CD4-positive, CD25-positive, alpha-beta regulatory T cell (primary cell): ENCODE data around the gene TCEANC. TPM values are rescaled to one million over a fixed set of nuclear protein-coding genes. Genes with fewer than 3 reads are reported as not detected.

Source experiments
- ATAC-seq, 2 donors: fragments of 150-1000 bp; cut with Tn5 transposase; one replicate each; pipeline ENCODE4 v1.10.0; 2021; ENCODE audit warnings: low read depth in 2 of 2, moderate number of reproducible peaks in 2 of 2, moderate library complexity in 1 of 2
- DNase-seq, 3 donors: peaks; one replicate each; pipeline versions ENCODE4 v3.0.0 to v3.0.0-alpha.2; 2012 to 2022; ENCODE audit warnings: mixed read lengths in 1 of 3
- H3K27ac ChIP-seq: one replicate; pipeline ENCODE4 v1.7.0; 2013; ENCODE audit warnings: mild to moderate bottlenecking, low read length; ENCODE audit not compliant: insufficient read depth, poor library complexity, severe bottlenecking
- H3K27me3 ChIP-seq: one replicate; pipeline ENCODE4 v1.7.0; 2013; ENCODE audit warnings: low read length; ENCODE audit not compliant: control insufficient read depth, insufficient read depth
- H3K36me3 ChIP-seq: one replicate; pipeline ENCODE4 v1.7.0; 2013; ENCODE audit warnings: mild to moderate bottlenecking, low read length, moderate library complexity; ENCODE audit not compliant: control insufficient read depth, insufficient read depth
- H3K4me1 ChIP-seq: 2 replicates; pipeline ENCODE4 v1.7.0; 2013; ENCODE audit warnings: mild to moderate bottlenecking, low read length; ENCODE audit not compliant: insufficient read depth, control insufficient read depth, poor library complexity, severe bottlenecking
- H3K4me3 ChIP-seq: one replicate; pipeline ENCODE4 v1.7.0; 2013; ENCODE audit warnings: low read depth, mild to moderate bottlenecking, low read length, moderate library complexity
- H3K9me3 ChIP-seq, 2 experiments: 1 replicate in 1 of 2; 2 replicates in 1 of 2; pipeline ENCODE4 v1.7.0; 2013; ENCODE audit warnings: low read length in 2 of 2, mild to moderate bottlenecking in 1 of 2, moderate library complexity in 1 of 2; ENCODE audit not compliant: control insufficient read depth in 2 of 2
- H3K27ac Mint-ChIP-seq, 3 donors: one replicate each; pipeline ENCODE4 v1.8.0; 2020 to 2022; ENCODE audit warnings: mild to moderate bottlenecking in 3 of 3, mixed read lengths in 3 of 3, moderate library complexity in 2 of 3
- H3K27me3 Mint-ChIP-seq: one replicate; pipeline ENCODE4 v1.8.0; 2022; ENCODE audit warnings: mild to moderate bottlenecking, mixed read lengths
- H3K36me3 Mint-ChIP-seq: one replicate; pipeline ENCODE4 v1.8.0; 2020; ENCODE audit warnings: mixed read lengths
- H3K4me1 Mint-ChIP-seq, 4 donors: one replicate each; pipeline ENCODE4 v1.8.0; 2020 to 2022; ENCODE audit warnings: mixed read lengths in 4 of 4, mild to moderate bottlenecking in 1 of 4
- H3K4me3 Mint-ChIP-seq, 4 donors: one replicate each; pipeline ENCODE4 v1.8.0; 2020 to 2022; ENCODE audit warnings: mild to moderate bottlenecking in 4 of 4, mixed read lengths in 4 of 4, moderate library complexity in 3 of 4
- H3K9me3 Mint-ChIP-seq, 7 donors: one replicate each; pipeline ENCODE4 v1.8.0; 2020 to 2022; ENCODE audit warnings: mixed read lengths in 7 of 7, mild to moderate bottlenecking in 3 of 7, moderate library complexity in 2 of 7
- polyA plus RNA-seq, 4 donors: library from polyadenylated mRNA; unstranded; fragments of 300-500 nt; fragmentation: Illumina TruSeq; gene quantifications; one replicate each; pipeline ENCODE4 v1.2.3, GENCODE V29; 2021
- total RNA-seq: library from RNA; stranded (reverse); gene quantifications from one replicate; pipeline ENCODE4 v1.2.3, GENCODE V29; 2022

TCEANC gene
- total and polyA plus RNA-seq, 5 donors from 2014 or later, result 7.0 to 13.3 (median 7.7) TPM

GRCh38 chrX:13702111-13702789 is 49.3 kb downstream of the TCEANC start:
- Histone ChIP-seq H3K27me3 (no peaks in the 10 kb centered on the region), H3K4me1 (peaks cover 6% of the 10 kb centered on the region), H3K4me3 (no peak overlapping the region), H3K27ac (no peak overlapping the region), H3K36me3 (peaks cover 2% of the 10 kb centered on the region), H3K9me3 (no peaks in the 10 kb centered on the region)
- no peaks in the 10 kb centered on the region for H3K27me3 Mint-ChIP-seq
- peak overlapping the region in 2 of 3 donors; percentile 82 to 89 for H3K27ac Mint-ChIP-seq
- ATAC-seq (no peak), DNase-seq (no peak)
- H3K9me3 Mint-ChIP-seq, result no peaks in the 10 kb centered on the region
- peaks cover 3% of the 10 kb centered on the region for H3K36me3 Mint-ChIP-seq
- H3K4me3 Mint-ChIP-seq, result peak overlapping the region in 1 of 4 donors; percentile 13
- peaks cover 18 to 49% (median 37%) of the 10 kb centered on the region in 4 donors for H3K4me1 Mint-ChIP-seq

- Histone ChIP-seq H3K27ac (no peak overlapping the region), H3K4me3 (no peak overlapping the region), H3K27me3 (no peaks in the 10 kb centered on the region), H3K9me3 (no peaks in the 10 kb centered on the region), H3K4me1 (peaks cover 6% of the 10 kb centered on the region), H3K36me3 (peaks cover 2% of the 10 kb centered on the region)
- no peaks in the 10 kb centered on the region for H3K27me3 Mint-ChIP-seq
- ATAC-seq, result no peak
- no peaks in the 10 kb centered on the region for H3K9me3 Mint-ChIP-seq
- peaks cover 18 to 46% (median 34%) of the 10 kb centered on the region in 4 donors for H3K4me1 Mint-ChIP-seq
- H3K36me3 Mint-ChIP-seq, result peaks cover 8% of the 10 kb centered on the region
- H3K27ac Mint-ChIP-seq, result peak overlapping the region in 2 of 3 donors; percentile 13 to 69
- no peak for DNase-seq
- H3K4me3 Mint-ChIP-seq, result no peak overlapping the region
Measured at GRCh38 chrX:13703135-13703534, 50.2 kb downstream of the TCEANC start.

DNA sequence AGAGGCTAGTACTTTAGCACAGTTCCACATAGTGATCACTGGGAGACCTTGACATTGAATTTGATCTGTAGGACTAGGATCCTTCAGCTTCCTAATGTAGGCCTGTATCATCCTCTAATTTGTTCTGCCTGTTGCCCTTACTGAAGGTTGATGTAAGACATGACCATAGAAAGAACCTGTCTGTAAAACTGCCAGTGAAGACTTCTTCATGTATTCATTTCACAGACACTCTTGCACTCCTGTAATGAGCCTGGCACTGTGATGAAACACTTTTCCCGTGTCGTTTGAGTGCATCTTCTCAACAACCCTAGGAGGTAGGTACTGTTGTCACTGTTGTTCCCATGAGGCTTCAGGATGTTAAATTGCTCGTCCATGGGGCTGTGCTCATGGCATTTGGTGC is 50.6 kb downstream of the TCEANC start:
- H3K9me3 Mint-ChIP-seq, result no peaks in the 10 kb centered on the region
- peaks cover 13% of the 10 kb centered on the region for H3K36me3 Mint-ChIP-seq
- no peaks in the 10 kb centered on the region for H3K9me3 ChIP-seq
- no peak for DNase-seq
- no peak for ATAC-seq
- H3K4me1 ChIP-seq, result peaks cover 6% of the 10 kb centered on the region
- H3K27ac ChIP-seq, result no peak overlapping the region
- peaks cover 2% of the 10 kb centered on the region for H3K36me3 ChIP-seq
- H3K4me3 ChIP-seq, result no peak overlapping the region
- H3K4me3 Mint-ChIP-seq, result no peak overlapping the region
- H3K27me3 Mint-ChIP-seq, result no peaks in the 10 kb centered on the region
- no peaks in the 10 kb centered on the region for H3K27me3 ChIP-seq
- peaks cover 18 to 49% (median 34%) of the 10 kb centered on the region in 4 donors for H3K4me1 Mint-ChIP-seq
- H3K27ac Mint-ChIP-seq, result peak overlapping the region in 2 of 3 donors; percentile 60 to 69

DNA sequence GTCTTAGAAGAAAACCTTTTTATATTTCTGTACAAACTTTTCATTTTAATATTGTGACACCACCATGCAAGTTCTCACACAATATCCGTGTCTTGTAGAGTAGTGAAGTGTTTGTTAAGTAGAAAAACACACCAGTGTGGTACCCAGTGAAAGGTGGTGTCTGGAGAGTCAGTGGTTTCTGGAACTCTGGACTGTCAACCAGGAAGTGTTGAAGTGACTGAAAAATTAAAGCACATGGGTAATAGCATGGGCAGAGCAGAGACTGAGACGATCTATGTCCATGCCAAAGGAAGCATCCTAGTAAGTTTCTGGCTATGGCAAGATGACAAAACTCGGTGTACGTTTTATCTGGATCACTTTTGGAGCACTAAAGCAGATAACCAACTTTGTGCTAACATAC is 58.2 kb downstream of the TCEANC start:
- Histone ChIP-seq H3K9me3 (no peaks in the 10 kb centered on the region), H3K4me1 (no peaks in the 10 kb centered on the region), H3K27me3 (no peaks in the 10 kb centered on the region), H3K36me3 (peaks cover 20% of the 10 kb centered on the region), H3K4me3 (no peak overlapping the region), H3K27ac (no peak overlapping the region)
- Mint-ChIP-seq H3K4me1 (peaks cover 0 to 6% (median under 1%) of the 10 kb centered on the region in 4 donors), H3K4me3 (no peak overlapping the region), H3K36me3 (peaks cover 26% of the 10 kb centered on the region), H3K9me3 (no peaks in the 10 kb centered on the region), H3K27ac (peak overlapping the region in 2 of 3 donors; percentile 39 to 59), H3K27me3 (no peaks in the 10 kb centered on the region)
- ATAC-seq, result no peak
- no peak for DNase-seq

Other genes starting within 250 kb of the TCEANC start
- not detected for gene EGFL6, start 83.5 kb upstream of the TCEANC start, total RNA-seq
- gene EGFL6, start 83.5 kb upstream of the TCEANC start, polyA plus RNA-seq, result under 1 TPM in 1 of 4 donors, not detected in 3; 0.11 TPM
- gene RAB9A, start 36.0 kb downstream of the TCEANC start, total RNA-seq, result 22.8 TPM
- 10 to 100 TPM; 23.1 to 33.4 (median 26.7) TPM for gene RAB9A, start 36.0 kb downstream of the TCEANC start, polyA plus RNA-seq
- 31.3 TPM for gene TRAPPC2, start 81.5 kb downstream of the TCEANC start, total RNA-seq
- 10 to 100 TPM; 36.8 to 46.9 (median 41.1) TPM for gene TRAPPC2, start 81.5 kb downstream of the TCEANC start, polyA plus RNA-seq
- 79.9 TPM for gene OFD1, start 81.6 kb downstream of the TCEANC start, total RNA-seq
- gene OFD1, start 81.6 kb downstream of the TCEANC start, polyA plus RNA-seq, result 10 to 100 TPM; 26.9 to 36.3 (median 32.0) TPM
- not detected for gene GPM6B, start 164.0 kb downstream of the TCEANC start, total RNA-seq
- gene GPM6B, start 164.0 kb downstream of the TCEANC start, polyA plus RNA-seq, result under 1 TPM; 0.24 to 0.67 (median 0.34) TPM